ENCODE data around the gene BAAT. TPM values are rescaled to one million over a fixed set of nuclear protein-coding genes. Genes with fewer than 3 reads are reported as not detected.
"Not testable (repeated sequence)": the region's sequence is repeated elsewhere in the genome, so short reads cannot be mapped to it uniquely, and the experiment has no call there.

BAAT gene
- polyA plus RNA-seq, 3 donors from 2014 or later = not detected

- H3K4me3 Mint-ChIP-seq = no peak overlapping the region
- H3K4me1 Mint-ChIP-seq = no peaks in the 10 kb centered on the region
- no peak overlapping the region for H3K27ac Mint-ChIP-seq
- peaks cover 2 to 3% (median 3%) of the 10 kb centered on the region in 3 donors for H3K27me3 Mint-ChIP-seq (ENCODE audit: low read depth in 3 of 3)
- DNase-seq = no peak
- no peaks in the 10 kb centered on the region for H3K36me3 Mint-ChIP-seq
- peaks cover 0 to 2% (median 0%) of the 10 kb centered on the region in 6 donors for H3K9me3 Mint-ChIP-seq
Measured at GRCh38 chr9:101341958-101342357, 42.8 kb downstream of the BAAT start.

GRCh38 chr9:101337237-101337636 is 47.6 kb downstream of the BAAT start:
- no peak overlapping the region for H3K4me3 Mint-ChIP-seq
- no peak overlapping the region for H3K27ac Mint-ChIP-seq
- H3K36me3 Mint-ChIP-seq = no peaks in the 10 kb centered on the region
- H3K9me3 Mint-ChIP-seq = peaks cover 0 to 6% (median 0%) of the 10 kb centered on the region in 6 donors
- H3K4me1 Mint-ChIP-seq = no peaks in the 10 kb centered on the region
- no peak for DNase-seq
- peaks cover 0 to 8% (median 3%) of the 10 kb centered on the region in 3 donors for H3K27me3 Mint-ChIP-seq (ENCODE audit: low read depth in 3 of 3)

DNA sequence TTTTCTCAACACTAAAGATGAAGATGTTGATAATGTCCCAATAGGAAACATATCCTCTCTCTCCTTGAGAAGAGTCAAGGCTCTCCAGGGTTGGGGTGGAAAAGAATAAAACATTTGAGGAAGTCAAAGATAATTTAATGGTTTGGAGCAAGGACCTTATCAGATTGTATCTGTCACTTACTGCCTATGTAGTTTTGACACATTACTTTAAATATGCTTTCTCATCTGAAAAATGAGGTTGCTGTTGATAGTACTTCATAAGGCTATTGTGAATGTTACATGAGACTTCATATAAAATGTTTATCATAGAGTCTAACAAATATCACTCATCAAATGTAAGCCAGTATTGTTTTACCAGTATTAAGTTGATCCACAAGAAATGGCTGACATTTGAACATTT is 48.7 kb downstream of the BAAT start:
- Mint-ChIP-seq H3K27me3 (ENCODE audit: low read depth in 3 of 3) (peaks cover 0 to 8% (median 2%) of the 10 kb centered on the region in 3 donors), H3K4me3 (no peak overlapping the region), H3K36me3 (no peaks in the 10 kb centered on the region), H3K9me3 (peaks cover 0 to 6% (median 0%) of the 10 kb centered on the region in 6 donors), H3K4me1 (no peaks in the 10 kb centered on the region), H3K27ac (no peak overlapping the region)
- no peak for DNase-seq

DNA sequence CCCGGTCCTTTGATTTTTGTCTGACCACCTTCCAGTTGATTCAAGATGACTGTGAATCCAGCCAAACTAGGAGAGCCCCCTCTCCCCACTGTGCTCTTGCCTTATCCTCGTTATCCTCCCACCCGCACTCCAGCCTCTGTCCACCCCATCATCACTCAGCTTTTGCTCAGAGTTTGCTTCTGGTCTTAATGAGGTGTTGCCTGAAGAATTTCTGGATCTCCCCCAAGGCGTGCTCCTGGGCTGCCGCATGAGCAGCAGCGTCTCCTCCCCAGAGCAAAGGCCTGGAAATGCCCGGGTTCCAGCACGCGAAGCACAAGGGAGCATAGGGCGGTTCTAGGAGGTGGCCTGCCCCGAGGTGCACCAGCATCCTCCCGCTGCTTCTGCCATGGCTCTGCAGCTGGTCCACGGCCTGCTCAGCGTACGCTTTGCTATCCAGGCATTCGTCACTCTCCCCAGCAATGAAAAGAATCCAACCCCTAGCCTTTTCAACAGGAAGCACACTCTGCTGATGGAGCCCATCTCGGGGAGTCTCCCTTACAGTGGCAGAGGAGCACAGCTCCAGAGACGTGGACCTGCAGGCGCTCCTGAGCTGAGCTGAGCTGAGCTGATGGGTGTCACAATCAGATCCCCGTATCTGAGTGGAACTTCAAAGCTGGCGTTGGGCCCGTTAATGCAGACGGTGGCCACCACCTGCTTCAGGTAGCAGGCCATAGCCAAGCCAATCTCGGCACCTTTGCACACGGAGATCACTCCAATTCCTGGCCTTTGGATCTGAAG is 50.7 kb downstream of the BAAT start:
- Mint-ChIP-seq H3K9me3 (peaks cover 0 to 6% (median 0%) of the 10 kb centered on the region in 6 donors), H3K27ac (no peak overlapping the region), H3K36me3 (no peaks in the 10 kb centered on the region), H3K4me1 (no peaks in the 10 kb centered on the region), H3K4me3 (no peak overlapping the region), H3K27me3 (ENCODE audit: low read depth in 3 of 3) (peaks cover 2 to 8% (median 2%) of the 10 kb centered on the region in 3 donors)
- no peak for DNase-seq

DNA sequence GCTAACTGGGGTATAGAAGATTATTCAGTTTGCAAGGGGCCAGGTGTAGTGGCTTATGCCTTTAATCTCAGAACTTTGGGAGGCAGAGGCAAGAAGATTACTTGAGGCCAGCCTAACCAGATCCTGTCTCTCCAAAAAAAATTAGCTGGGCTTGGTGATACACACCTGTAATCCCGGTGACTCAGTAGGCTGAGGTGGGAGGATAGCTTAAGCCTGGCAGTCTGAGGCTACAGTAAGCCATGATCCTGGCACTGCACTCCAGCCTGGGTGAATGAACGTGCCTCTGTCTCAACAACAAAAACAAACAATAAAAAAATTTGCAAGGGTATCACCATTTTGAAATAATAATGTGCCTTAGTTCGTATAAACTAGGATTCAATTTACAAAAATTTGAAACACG is 51.3 kb downstream of the BAAT start:
- peaks cover 0 to 5% (median 0%) of the 10 kb centered on the region in 6 donors for H3K9me3 Mint-ChIP-seq
- no peak overlapping the region for H3K27ac Mint-ChIP-seq

GRCh38 chr9:101332362-101332761 is 52.4 kb downstream of the BAAT start:
- Mint-ChIP-seq H3K27me3 (ENCODE audit: low read depth in 3 of 3) (peaks cover 0 to 6% (median 2%) of the 10 kb centered on the region in 3 donors), H3K4me1 (no peaks in the 10 kb centered on the region), H3K27ac (no peak overlapping the region), H3K36me3 (peaks cover 0 to 2% (median 0%) of the 10 kb centered on the region in 3 donors), H3K9me3 (peaks cover 0 to 9% (median 6%) of the 10 kb centered on the region in 6 donors), H3K4me3 (no peak overlapping the region)
- no peak for DNase-seq

More for the DNA sequence above, 51.3 kb downstream of the BAAT start:
- H3K4me3 Mint-ChIP-seq = no peak overlapping the region
- H3K4me1 Mint-ChIP-seq = no peaks in the 10 kb centered on the region
- H3K27me3 Mint-ChIP-seq (ENCODE audit: low read depth in 3 of 3) = peaks cover 2 to 7% (median 2%) of the 10 kb centered on the region in 3 donors
- H3K36me3 Mint-ChIP-seq = no peaks in the 10 kb centered on the region
- DNase-seq = no peak

DNA sequence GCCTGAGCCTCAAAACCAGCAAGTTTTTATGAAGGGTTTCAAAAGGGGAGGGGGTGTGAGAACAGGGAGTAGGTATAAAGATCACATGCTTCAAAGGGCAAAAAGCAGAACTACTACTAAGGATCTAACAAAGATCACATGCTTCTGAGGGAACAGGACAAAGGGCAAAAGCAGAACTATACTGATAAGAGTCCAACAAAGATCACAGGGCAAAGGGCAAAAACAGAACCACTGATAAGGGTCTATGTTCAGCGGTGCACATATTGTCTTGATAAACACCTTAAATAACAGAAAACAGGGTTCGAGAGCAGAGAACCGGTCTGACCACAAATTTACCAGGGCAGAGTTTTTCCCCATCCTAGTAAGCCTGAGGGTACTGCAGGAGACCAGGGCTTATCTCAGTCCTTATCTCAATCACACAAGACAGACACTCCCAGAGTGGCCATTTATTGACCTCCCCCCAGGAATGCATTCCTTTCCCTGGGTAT is 57.3 kb downstream of the BAAT start:
- H3K4me1 Mint-ChIP-seq; H3K27me3 Mint-ChIP-seq (ENCODE audit: low read depth in 3 of 3); H3K36me3 Mint-ChIP-seq; DNase-seq; H3K4me3 Mint-ChIP-seq; H3K27ac Mint-ChIP-seq: not testable (repeated sequence)
- peaks cover 0 to 16% (median 8%) of the 10 kb centered on the region in 6 donors for H3K9me3 Mint-ChIP-seq

GRCh38 chr9:101326501-101326900 is 58.3 kb downstream of the BAAT start:
- no peak overlapping the region for H3K4me3 Mint-ChIP-seq

DNA sequence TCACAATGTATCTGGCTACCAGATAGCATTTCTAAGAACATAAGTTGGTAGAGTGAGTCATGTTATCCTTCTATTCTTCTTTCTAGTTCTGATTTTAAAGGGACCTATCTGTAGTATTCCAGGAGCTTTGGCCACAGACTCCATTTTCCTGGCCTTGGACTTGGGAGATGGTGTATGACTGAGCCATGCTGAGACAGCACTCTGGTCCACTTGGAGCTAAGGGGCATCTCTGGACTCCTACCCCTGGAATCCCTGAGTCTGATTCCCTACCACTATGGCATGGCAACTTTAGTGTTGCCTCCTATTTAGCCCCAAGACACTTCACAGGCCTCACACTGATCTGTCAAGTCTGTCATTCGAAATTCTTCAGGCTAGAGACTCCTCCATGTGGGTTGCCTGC is 58.8 kb downstream of the BAAT start:
- no peak for DNase-seq
- H3K27me3 Mint-ChIP-seq (ENCODE audit: low read depth in 3 of 3) = peaks cover 0 to 2% (median 0%) of the 10 kb centered on the region in 3 donors
- H3K4me3 Mint-ChIP-seq = no peak overlapping the region
- H3K9me3 Mint-ChIP-seq = peaks cover 0 to 16% (median 7%) of the 10 kb centered on the region in 6 donors
- H3K36me3 Mint-ChIP-seq = peaks cover 0 to 4% (median 0%) of the 10 kb centered on the region in 3 donors
- no peak overlapping the region for H3K27ac Mint-ChIP-seq
- no peaks in the 10 kb centered on the region for H3K4me1 Mint-ChIP-seq

More at GRCh38 chr9:101326501-101326900, 58.3 kb downstream of the BAAT start:
- Mint-ChIP-seq H3K36me3 (peaks cover 0 to 4% (median 0%) of the 10 kb centered on the region in 3 donors), H3K4me1 (no peaks in the 10 kb centered on the region), H3K9me3 (peaks cover 0 to 16% (median 7%) of the 10 kb centered on the region in 6 donors), H3K27ac (no peak overlapping the region), H3K27me3 (ENCODE audit: low read depth in 3 of 3) (peaks cover 0 to 2% (median 0%) of the 10 kb centered on the region in 3 donors)
- DNase-seq = no peak

DNA sequence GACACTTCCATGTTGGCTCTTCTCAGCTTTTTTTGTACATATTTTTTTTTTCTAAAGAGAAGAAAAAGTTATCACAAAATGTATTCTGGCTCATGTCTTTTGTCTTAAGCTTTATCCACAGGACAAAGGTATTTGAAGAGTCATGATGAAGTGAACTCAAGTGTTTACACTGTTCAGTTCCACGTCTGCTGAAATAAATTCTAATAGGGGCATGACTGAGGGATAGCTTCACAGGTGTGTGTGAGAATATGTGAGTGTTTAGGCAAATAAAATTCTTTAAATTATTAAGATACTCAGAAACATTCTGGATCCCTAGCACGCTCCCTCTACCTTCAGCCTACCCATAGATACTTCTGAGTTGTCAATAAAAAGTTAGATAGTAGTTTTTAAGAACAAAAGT is 59.8 kb downstream of the BAAT start:
- Mint-ChIP-seq H3K27me3 (ENCODE audit: low read depth in 3 of 3) (peaks cover 0 to 2% (median 0%) of the 10 kb centered on the region in 3 donors), H3K36me3 (peaks cover 0 to 4% (median 0%) of the 10 kb centered on the region in 3 donors), H3K27ac (no peak overlapping the region), H3K9me3 (peaks cover 0 to 16% (median 7%) of the 10 kb centered on the region in 6 donors), H3K4me3 (no peak overlapping the region), H3K4me1 (no peaks in the 10 kb centered on the region)
- DNase-seq = no peak

GRCh38 chr9:101324245-101324804 is 60.5 kb downstream of the BAAT start:
- no peak overlapping the region for H3K4me3 Mint-ChIP-seq
- H3K27me3 Mint-ChIP-seq (ENCODE audit: low read depth in 3 of 3) = peaks cover 0 to 2% (median 0%) of the 10 kb centered on the region in 3 donors
- no peaks in the 10 kb centered on the region for H3K4me1 Mint-ChIP-seq
- H3K9me3 Mint-ChIP-seq = peaks cover 0 to 16% (median 6%) of the 10 kb centered on the region in 6 donors
- peaks cover 0 to 4% (median 0%) of the 10 kb centered on the region in 3 donors for H3K36me3 Mint-ChIP-seq
- H3K27ac Mint-ChIP-seq = no peak overlapping the region
- no peak for DNase-seq

DNA sequence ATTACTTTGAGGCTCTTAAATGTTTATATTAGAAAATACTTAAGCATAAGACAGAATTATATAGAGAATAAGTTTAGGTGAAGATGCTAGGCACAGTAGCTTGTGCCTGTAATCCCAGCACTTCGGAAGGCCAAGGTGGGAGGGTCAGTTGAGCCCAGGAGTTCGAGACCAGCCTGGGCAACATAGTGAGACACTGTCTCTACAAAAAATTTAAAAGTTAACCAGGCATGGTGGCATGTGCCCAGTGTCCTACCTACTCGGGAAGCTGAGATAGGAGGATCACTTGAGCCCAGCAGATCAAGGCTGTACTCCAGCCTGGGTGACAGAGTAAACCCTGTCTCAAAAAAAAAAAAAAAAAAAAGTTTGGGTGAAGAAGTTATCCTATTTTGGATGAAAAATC is 61.7 kb downstream of the BAAT start:
- Mint-ChIP-seq H3K36me3 (peaks cover 0 to 4% (median 0%) of the 10 kb centered on the region in 3 donors), H3K27me3 (ENCODE audit: low read depth in 3 of 3) (peaks cover 0 to 3% (median 0%) of the 10 kb centered on the region in 3 donors), H3K27ac (no peak overlapping the region), H3K4me3 (no peak overlapping the region), H3K9me3 (peaks cover 0 to 16% (median 5%) of the 10 kb centered on the region in 6 donors), H3K4me1 (no peaks in the 10 kb centered on the region)
- DNase-seq = no peak

GRCh38 chr9:101317735-101318134 is 67.1 kb downstream of the BAAT start:
- no peak overlapping the region for H3K4me3 Mint-ChIP-seq
- DNase-seq = no peak
- no peaks in the 10 kb centered on the region for H3K9me3 Mint-ChIP-seq
- H3K4me1 Mint-ChIP-seq = no peaks in the 10 kb centered on the region
- H3K27ac Mint-ChIP-seq = no peak overlapping the region
- H3K27me3 Mint-ChIP-seq (ENCODE audit: low read depth in 3 of 3) = peaks cover 0 to 11% (median 5%) of the 10 kb centered on the region in 3 donors
- H3K36me3 Mint-ChIP-seq = no peaks in the 10 kb centered on the region

GRCh38 chr9:101315112-101315450 is 69.7 kb downstream of the BAAT start:
- Mint-ChIP-seq H3K4me1 (no peaks in the 10 kb centered on the region), H3K27me3 (ENCODE audit: low read depth in 3 of 3) (peaks cover 0 to 11% (median 5%) of the 10 kb centered on the region in 3 donors), H3K9me3 (no peaks in the 10 kb centered on the region), H3K27ac (no peak overlapping the region), H3K36me3 (no peaks in the 10 kb centered on the region), H3K4me3 (no peak overlapping the region)
- DNase-seq = no peak

Data from immature natural killer cell (primary cell).